GM12865 (cell line): ENCODE data around the gene OMP.

ENCODE experiments used
- DNase-seq: peaks from one replicate; pipeline ENCODE4 v3.0.0; 2010; ENCODE audit warnings: low read depth
- H3K4me3 ChIP-seq: 2 replicates; pipeline ENCODE4 v1.5.1; 2011; ENCODE audit warnings: mild to moderate bottlenecking, low read depth, low read length, control low read depth
- TF ChIP-seq, protein P1 (sequence below): IDR thresholded peaks from 2 replicates; pipeline ENCODE4 v1.5.1; 2011; ENCODE audit warnings: low read length, control low read depth, low read depth, inconsistent platforms; ENCODE audit not compliant: insufficient read depth; ENCODE audit errors: missing control alignments

The OMP gene

DNA sequence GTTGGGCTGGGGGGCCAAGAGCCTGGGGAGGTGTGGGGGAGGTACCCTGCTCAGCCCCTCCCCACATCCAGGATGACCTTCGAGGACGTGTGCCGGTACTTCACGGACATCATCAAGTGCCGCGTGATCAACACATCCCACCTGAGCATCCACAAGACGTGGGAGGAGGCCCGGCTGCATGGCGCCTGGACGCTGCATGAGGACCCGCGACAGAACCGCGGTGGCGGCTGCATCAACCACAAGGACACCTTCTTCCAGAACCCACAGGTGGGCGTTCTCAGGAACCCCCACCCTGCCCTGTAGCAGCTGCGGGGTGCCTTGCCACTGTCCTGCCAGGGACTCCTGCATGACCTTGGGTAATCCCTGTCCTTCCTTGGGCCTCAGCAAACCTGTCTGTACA is 15.4 kb downstream of the OMP start:
- TF ChIP-seq, protein P1, sequence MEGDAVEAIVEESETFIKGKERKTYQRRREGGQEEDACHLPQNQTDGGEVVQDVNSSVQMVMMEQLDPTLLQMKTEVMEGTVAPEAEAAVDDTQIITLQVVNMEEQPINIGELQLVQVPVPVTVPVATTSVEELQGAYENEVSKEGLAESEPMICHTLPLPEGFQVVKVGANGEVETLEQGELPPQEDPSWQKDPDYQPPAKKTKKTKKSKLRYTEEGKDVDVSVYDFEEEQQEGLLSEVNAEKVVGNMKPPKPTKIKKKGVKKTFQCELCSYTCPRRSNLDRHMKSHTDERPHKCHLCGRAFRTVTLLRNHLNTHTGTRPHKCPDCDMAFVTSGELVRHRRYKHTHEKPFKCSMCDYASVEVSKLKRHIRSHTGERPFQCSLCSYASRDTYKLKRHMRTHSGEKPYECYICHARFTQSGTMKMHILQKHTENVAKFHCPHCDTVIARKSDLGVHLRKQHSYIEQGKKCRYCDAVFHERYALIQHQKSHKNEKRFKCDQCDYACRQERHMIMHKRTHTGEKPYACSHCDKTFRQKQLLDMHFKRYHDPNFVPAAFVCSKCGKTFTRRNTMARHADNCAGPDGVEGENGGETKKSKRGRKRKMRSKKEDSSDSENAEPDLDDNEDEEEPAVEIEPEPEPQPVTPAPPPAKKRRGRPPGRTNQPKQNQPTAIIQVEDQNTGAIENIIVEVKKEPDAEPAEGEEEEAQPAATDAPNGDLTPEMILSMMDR, result no peak
- no peak overlapping the region for H3K4me3 ChIP-seq
- DNase-seq, result no peak

DNA sequence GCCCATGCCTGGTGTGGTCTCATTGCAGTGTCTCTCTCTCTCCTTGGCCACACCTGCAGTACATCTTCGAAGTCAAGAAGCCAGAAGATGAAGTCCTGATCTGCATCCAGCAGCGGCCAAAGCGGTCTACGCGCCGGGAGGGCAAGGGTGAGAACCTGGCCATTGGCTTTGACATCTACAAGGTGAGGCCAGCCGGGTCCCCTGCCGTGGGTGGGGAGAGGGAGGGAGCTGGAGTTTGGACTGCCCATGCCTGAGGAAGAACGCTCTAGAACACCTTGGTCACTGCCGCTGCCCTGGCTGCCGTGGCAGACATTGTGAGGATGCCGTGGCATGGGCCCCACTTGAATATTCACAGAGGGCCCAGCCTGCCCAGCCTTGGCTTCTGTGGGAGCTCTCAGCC is 16.3 kb downstream of the OMP start:
- no peak for DNase-seq
- TF ChIP-seq, protein P1, result no peak
- no peak overlapping the region for H3K4me3 ChIP-seq

- H3K4me3 ChIP-seq, result no peak overlapping the region
- no peak for DNase-seq
- TF ChIP-seq, protein P1, result no peak
These were observed 16.9 kb downstream of the OMP start for GRCh38 chr11:77119531-77119936.

DNA sequence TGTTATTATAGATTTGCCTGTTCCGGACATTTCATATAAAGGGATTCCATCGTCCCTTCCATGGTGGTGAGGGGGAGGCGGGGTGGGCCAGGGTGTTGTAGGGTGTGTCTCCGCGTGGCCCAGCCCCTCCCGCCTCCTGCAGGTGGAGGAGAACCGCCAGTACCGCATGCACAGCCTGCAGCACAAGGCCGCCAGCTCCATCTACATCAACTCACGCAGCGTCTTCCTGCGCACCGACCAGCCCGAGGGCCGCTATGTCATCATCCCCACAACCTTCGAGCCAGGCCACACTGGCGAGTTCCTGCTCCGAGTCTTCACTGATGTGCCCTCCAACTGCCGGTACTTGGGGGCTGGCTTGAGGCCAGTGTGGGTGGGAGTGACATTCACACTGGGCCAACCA is 17.9 kb downstream of the OMP start:
- TF ChIP-seq, protein P1, result no peak
- H3K4me3 ChIP-seq, result no peak overlapping the region
- DNase-seq, result no peak

- TF ChIP-seq, protein P1, result no peak
- DNase-seq, result no peak
- no peak overlapping the region for H3K4me3 ChIP-seq
These were observed 18.5 kb downstream of the OMP start for GRCh38 chr11:77121096-77121640.

DNA sequence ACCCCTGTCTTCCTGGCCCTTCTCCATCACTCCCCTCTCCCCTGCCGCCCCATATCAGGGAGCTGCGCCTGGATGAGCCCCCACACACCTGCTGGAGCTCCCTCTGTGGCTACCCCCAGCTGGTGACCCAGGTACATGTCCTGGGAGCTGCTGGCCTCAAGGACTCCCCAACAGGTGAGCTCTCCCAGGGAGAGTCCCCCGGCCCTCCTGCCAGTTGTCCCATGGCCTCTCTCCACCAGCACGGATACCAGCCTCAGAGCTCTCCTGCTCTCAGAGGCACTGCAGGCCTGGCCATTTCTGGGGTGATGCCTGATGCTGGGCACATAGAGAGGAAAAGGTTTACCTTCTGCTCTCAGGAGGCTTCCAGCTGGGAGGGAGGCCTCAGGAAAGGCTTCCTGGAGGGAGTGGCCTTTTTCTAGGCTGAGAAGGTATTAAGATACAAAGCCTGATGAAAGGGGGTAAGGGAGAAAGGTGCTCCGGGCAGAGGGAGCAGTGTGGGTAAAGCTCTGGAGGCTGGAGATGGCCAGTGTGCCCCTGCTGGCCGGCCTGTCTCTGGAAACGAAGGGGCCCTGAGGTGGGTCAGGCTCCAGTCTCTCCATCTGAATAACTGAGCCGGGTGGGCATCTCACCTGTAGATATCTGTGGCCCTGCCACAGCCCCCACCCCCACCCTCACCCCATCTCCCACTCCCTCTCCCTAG is 19.4 kb downstream of the OMP start:
- TF ChIP-seq, protein P1, result no peak
- H3K4me3 ChIP-seq, result no peak overlapping the region

More for the DNA sequence above, 19.4 kb downstream of the OMP start:
- no peak for DNase-seq
